ENCODE measurements around the gene DCAF5.

GRCh38 chr14:69089046-69089445 is 63.9 kb downstream of the DCAF5 start:
- TF ChIP-seq CTCF (IDR thresholded peaks at IDR 0.05): no peak
- TF ChIP-seq POLR2AphosphoS5 (IDR thresholded peaks at IDR 0.05; ENCODE audit: insufficient read depth in 1 of 2, low read depth in 1 of 2): no peak
- no peak for TF ChIP-seq POLR2A (IDR thresholded peaks at IDR 0.05)

All from vagina (tissue), 2 donors.